ENCODE measurements around the gene SEC23IP.

Gene SEC23IP

GRCh38 chr10:119991066-119991465 is 98.5 kb downstream of the SEC23IP start:
- DNase-seq (ENCODE audit: low read depth, low spot score): no peak
- H3K4me3 ChIP-seq (ENCODE audit: low read length): no peak overlapping the region

- no peak for DNase-seq (ENCODE audit: low read depth, low spot score)
- no peak overlapping the region for H3K4me3 ChIP-seq (ENCODE audit: low read length)
Measured at GRCh38 chr10:119991816-119992215, 99.3 kb downstream of the SEC23IP start.

Data from Jurkat, Clone E6-1 (cell line).